Spleen (tissue), 11 donors: ENCODE data around the gene ARID3A. TPM values are rescaled to one million over a fixed set of nuclear protein-coding genes. Genes with fewer than 3 reads are reported as not detected.
A peak's percentile ranks its signal among the peaks of the same experiment; 100 is the strongest.

Experiments used
- DNase-seq: peaks from one replicate; pipeline ENCODE4 v3.0.0-alpha.2; 2020
- H3K27ac ChIP-seq, 8 donors: fragments of 200-600 bp; sonication (generic) in 7 of 8; 1 replicate in 4 of 8; 2 replicates in 4 of 8; pipeline versions ENCODE4 v1.5.0 to v1.8.0; 2016 to 2021; ENCODE audit warnings: inconsistent platforms in 4 of 8, mild to moderate bottlenecking in 4 of 8, moderate library complexity in 1 of 8
- H3K27me3 ChIP-seq, 7 donors: fragments of 200-600 bp; sonication (generic) in 6 of 7; replicated peaks in 1 of 7; 1 replicate in 4 of 7; 2 replicates in 3 of 7; pipeline versions ENCODE4 v1.5.0 to v1.8.0; 2016 to 2021; ENCODE audit warnings: inconsistent platforms in 3 of 7, mild to moderate bottlenecking in 1 of 7
- H3K36me3 ChIP-seq, 6 donors: fragments of 200-600 bp; sonication (generic) in 5 of 6; 1 replicate in 4 of 6; 2 replicates in 2 of 6; pipeline versions ENCODE4 v1.5.0 to v1.8.0; 2016 to 2021; ENCODE audit warnings: inconsistent platforms in 2 of 6
- H3K4me1 ChIP-seq, 6 donors: fragments of 200-600 bp; sonication (generic) in 5 of 6; 1 replicate in 3 of 6; 2 replicates in 3 of 6; pipeline versions ENCODE4 v1.5.0 to v1.8.0; 2016 to 2021; ENCODE audit warnings: inconsistent platforms in 3 of 6
- H3K4me3 ChIP-seq, 8 donors: fragments of 200-600 bp; sonication (generic) in 7 of 8; 1 replicate in 4 of 8; 2 replicates in 4 of 8; pipeline versions ENCODE4 v1.5.0 to v1.8.0; 2016 to 2021; ENCODE audit warnings: inconsistent platforms in 4 of 8, mild to moderate bottlenecking in 4 of 8, moderate library complexity in 2 of 8
- H3K9me3 ChIP-seq, 8 donors: fragments of 200-600 bp; sonication (generic) in 7 of 8; 1 replicate in 4 of 8; 2 replicates in 4 of 8; pipeline versions ENCODE4 v1.5.0 to v1.8.0; 2016 to 2021; ENCODE audit warnings: inconsistent platforms in 4 of 8
- POLR2A ChIP-seq, 3 donors: fragments of 450-650 bp; IDR thresholded peaks; one replicate each; pipeline ENCODE4 v1.5.1; 2017; ENCODE audit warnings: antibody characterized with exemption in 3 of 3, mild to moderate bottlenecking in 1 of 3
- POLR2AphosphoS5 ChIP-seq, 3 donors: sonication (generic); formaldehyde crosslinking; IDR thresholded peaks; one replicate each; pipeline ENCODE4 v1.5.1; 2017; ENCODE audit warnings: antibody characterized with exemption in 3 of 3
- WGBS, 5 donors: extraction: QIAGEN DNeasy Blood & Tissue Kit in 3 of 5; methylation state at CpG; one replicate each; pipeline versions ENCODE4 v1.1.5 to v1.1.7; 2013 to 2018; 5-methylcytosine and 5-hydroxymethylcytosine counted together
- intact Hi-C: fragments of 100-400 bp; cut with DNase I; formaldehyde crosslinking; loops from one replicate; pipeline ENCODE4 v1.15.0; 2023; ENCODE audit warnings: low total_unique reads
- polyA plus RNA-seq, 3 donors: library from polyadenylated mRNA; stranded (reverse); fragments of 200-250 nt; gene quantifications; one replicate each; pipeline ENCODE4 v1.2.1, GENCODE V29; 2013
- total RNA-seq, 7 donors: library from RNA; depleted of rRNA in 3 of 7; stranded (reverse); fragments of >200 nt in 3 of 7; fragmentation: NEBNext Ultra II Directional in 4 of 7; extraction: Animal tissue kit (Norgen Biotek cat#: 25700) in 4 of 7; gene quantifications; one replicate each; pipeline versions ENCODE4 v1.1.0 to v1.2.1, GENCODE V29; 2016 to 2021
- TF ChIP-seq, protein P1 (sequence below), 11 experiments: fragments of 200-600 bp in 7 of 11; fragments of 450-650 bp in 4 of 11; sonication (generic) in 4 of 11; IDR thresholded peaks in 8 of 11; conservative IDR thresholded peaks in 3 of 11; 1 replicate in 7 of 11; 2 replicates in 4 of 11; pipeline versions ENCODE4 v1.4.0 to v1.8.0; 2016 to 2021; ENCODE audit warnings: antibody characterized with exemption in 11 of 11, inconsistent platforms in 4 of 11, mild to moderate bottlenecking in 1 of 11
- donor health status: healthy with polysubstance abuse.
- donor health status: DM: no; HTN: no; CAD: no; lungs with moderate emphysema.
- donor health status: DM: no; HTN: no; CAD: no.
- donor health status: Bipolar disorder and iron deficiency.
- donor health status: healthy.
- donor health status: DM: no; HTN: no; CAD: no.
- donor health status: DM: yes; HTN: yes; CAD: no.

The ARID3A gene
- total and polyA plus RNA-seq, 10 donors = 2.5 to 42.5 (median 17.7) TPM

DNA sequence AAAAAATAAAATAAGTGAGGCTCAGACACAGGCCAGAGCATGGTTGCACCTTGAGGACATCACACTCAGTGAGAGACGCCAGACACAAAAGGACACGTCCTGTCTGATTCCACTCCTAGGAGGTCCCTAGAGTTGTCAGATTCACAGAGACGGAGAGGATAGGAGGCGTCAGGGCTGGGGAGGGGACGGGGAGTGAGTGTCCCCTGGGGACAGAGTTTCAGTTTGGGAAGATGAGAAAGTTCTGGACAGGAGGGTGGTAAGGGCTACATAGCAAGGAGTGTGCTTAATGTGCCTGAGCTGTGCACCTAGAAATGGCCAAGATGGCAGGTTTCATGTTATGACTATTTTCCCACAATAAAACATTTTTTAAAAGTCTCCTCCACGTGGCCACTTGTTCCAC, 72.2 kb downstream of the ARID3A start:
- Histone ChIP-seq H3K27ac (no peak overlapping the region), H3K36me3 (peaks cover 0 to 26% (median 15%) of the 10 kb centered on the region in 6 donors), H3K27me3 (peaks cover 0 to 88% (median 70%) of the 10 kb centered on the region in 7 donors), H3K9me3 (no peaks in the 10 kb centered on the region), H3K4me3 (no peak overlapping the region), H3K4me1 (peaks cover 11 to 41% (median 33%) of the 10 kb centered on the region in 6 donors)
- 38 to 50% (median 46%) methylated on average over 6 of the region's 6 CpGs for whole genome bisulfite sequencing, 5 donors
- intact Hi-C loops = no loop called here
- no peak for DNase-seq
- TF ChIP-seq POLR2AphosphoS5 (IDR thresholded peaks at IDR 0.05) = no peak
- TF ChIP-seq, protein P1, sequence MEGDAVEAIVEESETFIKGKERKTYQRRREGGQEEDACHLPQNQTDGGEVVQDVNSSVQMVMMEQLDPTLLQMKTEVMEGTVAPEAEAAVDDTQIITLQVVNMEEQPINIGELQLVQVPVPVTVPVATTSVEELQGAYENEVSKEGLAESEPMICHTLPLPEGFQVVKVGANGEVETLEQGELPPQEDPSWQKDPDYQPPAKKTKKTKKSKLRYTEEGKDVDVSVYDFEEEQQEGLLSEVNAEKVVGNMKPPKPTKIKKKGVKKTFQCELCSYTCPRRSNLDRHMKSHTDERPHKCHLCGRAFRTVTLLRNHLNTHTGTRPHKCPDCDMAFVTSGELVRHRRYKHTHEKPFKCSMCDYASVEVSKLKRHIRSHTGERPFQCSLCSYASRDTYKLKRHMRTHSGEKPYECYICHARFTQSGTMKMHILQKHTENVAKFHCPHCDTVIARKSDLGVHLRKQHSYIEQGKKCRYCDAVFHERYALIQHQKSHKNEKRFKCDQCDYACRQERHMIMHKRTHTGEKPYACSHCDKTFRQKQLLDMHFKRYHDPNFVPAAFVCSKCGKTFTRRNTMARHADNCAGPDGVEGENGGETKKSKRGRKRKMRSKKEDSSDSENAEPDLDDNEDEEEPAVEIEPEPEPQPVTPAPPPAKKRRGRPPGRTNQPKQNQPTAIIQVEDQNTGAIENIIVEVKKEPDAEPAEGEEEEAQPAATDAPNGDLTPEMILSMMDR (IDR thresholded peaks at IDR 0.05 in 8 of 11, conservative IDR thresholded peaks at IDR 0.05 in 3 of 11) = no peak
- TF ChIP-seq POLR2A (IDR thresholded peaks at IDR 0.05) = no peak

DNA sequence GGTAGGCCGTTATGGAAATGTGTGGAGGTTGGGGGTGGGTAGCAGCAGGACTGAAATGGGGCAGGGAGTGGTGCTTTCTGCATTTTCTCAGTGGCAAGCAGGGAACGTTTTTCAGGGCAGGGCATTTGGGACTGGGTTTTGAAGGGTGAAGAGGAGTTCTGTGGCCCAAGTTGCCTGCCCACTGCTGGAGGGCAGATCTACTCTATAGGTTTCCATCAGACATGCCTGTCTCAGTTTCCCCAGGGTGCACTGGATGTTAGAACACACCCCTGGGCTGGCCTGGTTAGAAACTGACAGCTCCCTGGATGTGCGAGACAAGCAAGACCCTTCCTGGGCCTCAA, 73.5 kb downstream of the ARID3A start:
- WGBS, 5 donors = 55 to 76% (median 57%) methylated on average over 3 of the region's 3 CpGs

DNA sequence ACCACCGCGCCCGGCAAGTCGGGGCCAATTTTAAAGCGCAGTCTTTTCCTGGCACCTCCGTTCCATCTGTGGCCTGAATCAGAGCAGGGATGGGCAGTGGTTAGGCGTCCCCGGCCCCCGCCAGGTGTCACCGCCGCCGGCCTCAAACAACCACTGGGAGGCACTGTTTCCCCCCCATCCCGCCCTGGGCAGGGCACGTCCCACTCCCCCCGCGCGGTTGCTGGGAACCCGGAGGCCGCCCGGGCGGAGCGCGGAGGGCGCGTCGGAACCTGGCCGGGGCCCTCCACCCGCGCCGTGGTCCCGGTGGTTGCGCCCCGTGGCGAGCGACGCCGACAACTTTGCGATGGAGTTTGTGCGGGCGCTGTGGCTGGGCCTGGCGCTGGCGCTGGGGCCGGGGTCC, 74.3 kb downstream of the ARID3A start, which contains the start of gene GRIN3B:
Gene GRIN3B, plus strand, starts transcription at position 325 of the 400 bp plus-strand sequence. Its CDS starts 19 bp downstream, at position 344.
- H3K27ac ChIP-seq = no peak within 1 kb of the TSS
- 2 to 5% (median 2%) methylated on average over 17 to 43 of the region's 43 CpGs for WGBS, 5 donors
- peaks cover 0 to 97% (median 70%) of the 10 kb centered on the region in 7 donors for H3K27me3 ChIP-seq
- intact Hi-C loops = no loop called here
- H3K4me3 ChIP-seq = peak within 1 kb of the TSS in 6 of 8 donors; percentile 15 to 65 (median 26)
- peak; percentile 91 for DNase-seq
- H3K4me1 ChIP-seq = peaks cover 11 to 41% (median 33%) of the 10 kb centered on the region in 6 donors
- H3K9me3 ChIP-seq = no peaks in the 10 kb centered on the region
- TF ChIP-seq POLR2AphosphoS5 (IDR thresholded peaks at IDR 0.05) (peak in 1 of 3 donors; percentile 47), POLR2A (IDR thresholded peaks at IDR 0.05) (no peak)
- TF ChIP-seq, protein P1 (IDR thresholded peaks at IDR 0.05 in 8 of 11, conservative IDR thresholded peaks at IDR 0.05 in 3 of 11) = peak in 10 of 11 experiments; percentile 14 to 76 (median 51)
- H3K36me3 ChIP-seq = peaks cover 0 to 5% (median under 1%) of the 10 kb centered on the region in 6 donors

More for the DNA sequence above, 73.5 kb downstream of the ARID3A start:
- H3K9me3 ChIP-seq = no peaks in the 10 kb centered on the region
- no peak overlapping the region for H3K4me3 ChIP-seq
- H3K36me3 ChIP-seq = peaks cover 0 to 13% (median 5%) of the 10 kb centered on the region in 6 donors
- no peak for DNase-seq
- intact Hi-C loops = no loop called here
- TF ChIP-seq POLR2A (IDR thresholded peaks at IDR 0.05) (no peak), POLR2AphosphoS5 (IDR thresholded peaks at IDR 0.05) (no peak)
- TF ChIP-seq, protein P1 (IDR thresholded peaks at IDR 0.05 in 8 of 11, conservative IDR thresholded peaks at IDR 0.05 in 3 of 11) = no peak
- no peak overlapping the region for H3K27ac ChIP-seq
- peaks cover 11 to 41% (median 33%) of the 10 kb centered on the region in 6 donors for H3K4me1 ChIP-seq
- H3K27me3 ChIP-seq = peaks cover 0 to 100% (median 70%) of the 10 kb centered on the region in 7 donors

DNA sequence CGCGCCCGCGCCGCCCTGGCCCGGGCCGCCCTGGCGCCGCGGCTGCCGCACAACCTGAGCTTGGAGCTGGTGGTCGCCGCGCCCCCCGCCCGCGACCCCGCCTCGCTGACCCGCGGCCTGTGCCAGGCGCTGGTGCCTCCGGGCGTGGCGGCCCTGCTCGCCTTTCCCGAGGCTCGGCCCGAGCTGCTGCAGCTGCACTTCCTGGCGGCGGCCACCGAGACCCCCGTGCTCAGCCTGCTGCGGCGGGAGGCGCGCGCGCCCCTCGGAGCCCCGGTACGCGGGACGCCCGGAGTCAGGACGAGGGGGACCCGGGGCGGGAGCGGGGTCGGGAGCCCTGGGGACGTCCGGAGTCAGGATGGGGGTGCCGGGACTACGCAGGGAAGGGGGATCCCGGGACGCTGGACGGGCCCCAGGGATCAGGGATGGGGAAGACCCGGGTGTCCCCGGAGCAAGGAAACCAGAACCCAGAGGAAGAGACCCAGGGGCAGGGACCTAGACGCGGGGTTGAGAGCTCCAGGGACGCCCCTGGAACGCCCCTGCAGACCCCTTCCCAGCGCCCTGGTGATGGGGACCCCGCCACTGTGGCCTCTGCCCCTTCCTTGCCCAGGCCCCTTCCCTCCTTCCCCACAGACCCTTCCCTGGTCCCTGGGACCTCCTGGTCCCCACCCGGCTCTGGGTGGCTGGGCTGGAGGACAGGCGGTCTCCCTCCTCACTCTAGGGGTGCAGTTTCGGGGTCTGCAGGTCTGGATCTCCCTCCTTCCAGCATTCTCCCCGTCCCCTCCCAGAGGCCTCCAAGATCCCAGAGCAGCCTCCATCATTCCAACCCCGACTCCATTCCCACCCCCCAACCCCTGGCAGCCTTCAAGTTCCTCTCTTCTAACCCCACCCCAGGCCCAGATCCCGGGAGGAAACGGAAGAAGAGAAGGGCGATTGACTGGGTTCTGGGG, 75.0 kb downstream of the ARID3A start:
- Histone ChIP-seq H3K27ac (no peak overlapping the region), H3K4me3 (peak overlapping the region in 5 of 8 donors; percentile 17 to 65 (median 22)), H3K36me3 (no peaks in the 10 kb centered on the region), H3K9me3 (no peaks in the 10 kb centered on the region), H3K4me1 (peaks cover 11 to 34% (median 30%) of the 10 kb centered on the region in 6 donors), H3K27me3 (peaks cover 0 to 89% (median 63%) of the 10 kb centered on the region in 7 donors)
- intact Hi-C loops = no loop called here
- TF ChIP-seq POLR2AphosphoS5 (IDR thresholded peaks at IDR 0.05) (no peak), POLR2A (IDR thresholded peaks at IDR 0.05) (no peak)
- TF ChIP-seq, protein P1 (IDR thresholded peaks at IDR 0.05 in 8 of 11, conservative IDR thresholded peaks at IDR 0.05 in 3 of 11) = no peak
- DNase-seq = no peak
- 3 to 14% (median 5%) methylated on average over 20 to 73 of the region's 73 CpGs for WGBS, 5 donors
